Bone marrow (tissue), 2 donors: ENCODE measurements around the gene CYB5A.
"Not testable (repeated sequence)": the region's sequence is repeated elsewhere in the genome, so short reads cannot be mapped to it uniquely, and the experiment has no call there.

Experiments
- DNase-seq, 2 donors: peaks; one replicate each; lab custom pipeline; 2025; lab: John Stamatoyannopoulos, UW

The CYB5A gene

DNA sequence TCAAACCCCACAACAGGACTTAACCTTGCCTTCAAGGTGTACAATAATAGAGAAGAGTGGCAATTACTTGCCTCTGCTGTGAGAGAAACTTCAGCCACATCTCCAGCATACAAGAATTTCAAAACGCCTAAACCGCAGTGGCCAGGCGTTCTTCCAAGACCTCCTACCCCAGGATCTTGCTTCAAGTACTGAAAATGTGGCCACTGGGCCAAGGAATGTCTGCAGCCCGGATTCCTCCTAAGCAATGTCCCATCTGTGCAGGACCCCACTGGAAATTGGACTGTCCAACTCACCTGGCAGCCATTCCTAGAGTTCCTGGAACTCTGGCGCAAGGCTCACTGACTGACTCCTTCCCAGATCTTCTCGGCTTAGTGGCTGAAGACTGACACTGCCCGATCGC, 2.8 kb upstream of the CYB5A start:
- DNase-seq, result no peak

- DNase-seq, result not testable (repeated sequence)
These were observed 1.2 kb upstream of the CYB5A start for GRCh38 chr18:74292982-74293381.

GRCh38 chr18:74292541-74292858, 737 bp upstream of the CYB5A start:
- no peak for DNase-seq

DNA sequence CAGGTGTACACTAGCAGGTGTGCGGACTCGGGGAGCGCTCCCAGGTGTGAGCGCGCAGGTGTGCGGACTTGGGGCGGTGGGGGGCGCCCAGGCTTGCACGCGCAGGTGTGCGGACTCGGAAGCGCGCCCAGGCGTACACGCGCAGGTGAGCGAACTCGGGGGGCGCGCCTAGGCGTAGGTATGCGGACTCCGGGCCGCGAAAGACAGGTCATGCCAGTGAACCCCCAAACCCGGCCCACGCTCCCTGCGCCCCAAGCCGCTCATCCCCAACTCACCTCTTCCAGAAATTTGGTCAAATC, 342 bp downstream of the CYB5A start:
- DNase-seq, result no peak

DNA sequence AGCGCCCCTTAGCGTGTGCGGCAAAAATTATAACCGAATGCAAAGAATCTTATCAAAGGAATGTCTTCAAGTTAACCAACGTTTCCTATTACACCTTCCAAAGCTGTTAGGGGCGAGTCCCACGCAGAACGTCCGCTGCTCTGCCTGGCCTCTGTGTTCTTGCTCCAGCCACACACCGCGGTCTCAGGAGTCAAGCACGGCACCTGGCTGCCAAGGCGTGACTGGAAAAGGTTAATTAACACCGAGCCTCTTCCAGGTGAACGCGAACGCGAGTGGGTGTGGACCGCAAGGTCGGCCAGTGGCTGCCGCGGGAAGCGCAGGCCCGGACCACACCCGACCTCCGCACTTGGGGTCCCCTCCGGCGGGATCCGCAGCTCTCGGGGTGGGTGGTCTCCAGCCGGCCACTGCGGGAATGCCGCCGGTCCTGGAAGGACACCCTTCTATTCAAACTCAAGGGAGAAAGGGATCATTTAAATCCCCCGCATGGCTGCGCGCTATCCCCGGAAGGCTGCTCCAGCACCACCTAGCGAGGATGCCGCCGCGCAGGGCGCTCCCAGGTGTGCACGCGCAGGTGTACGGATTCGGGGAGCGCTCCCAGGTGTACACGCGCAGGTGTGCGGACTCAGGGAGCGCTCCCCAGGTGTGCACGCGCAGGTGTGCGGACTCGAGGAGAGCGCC, 830 bp downstream of the CYB5A start:
- DNase-seq, result no peak

- no peak for DNase-seq
These were observed 1.7 kb downstream of the CYB5A start for GRCh38 chr18:74290021-74290420.

GRCh38 chr18:74289137-74289536, 2.6 kb downstream of the CYB5A start:
- DNase-seq, result peak in 1 of 2 donors; percentile 24

DNA sequence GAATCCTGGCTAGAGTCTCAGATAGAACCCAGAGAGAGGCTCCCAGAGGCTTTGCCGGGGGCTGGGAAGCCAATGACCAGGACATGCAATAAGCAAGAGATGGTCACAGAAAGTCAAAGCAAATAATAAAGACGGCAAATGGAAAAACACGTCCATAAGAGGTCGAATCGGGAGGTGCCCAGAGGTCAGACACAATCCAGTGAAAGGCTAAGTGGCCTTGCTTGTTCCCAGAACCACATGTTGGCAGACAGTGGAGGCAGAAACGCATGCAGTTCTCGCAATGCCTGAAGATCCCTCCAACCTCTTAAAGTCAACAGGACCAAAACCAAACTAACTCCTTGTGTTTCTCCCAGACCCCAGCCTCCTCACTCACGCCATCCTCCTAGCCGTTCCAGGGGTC, 3.0 kb downstream of the CYB5A start:
- DNase-seq, result no peak

DNA sequence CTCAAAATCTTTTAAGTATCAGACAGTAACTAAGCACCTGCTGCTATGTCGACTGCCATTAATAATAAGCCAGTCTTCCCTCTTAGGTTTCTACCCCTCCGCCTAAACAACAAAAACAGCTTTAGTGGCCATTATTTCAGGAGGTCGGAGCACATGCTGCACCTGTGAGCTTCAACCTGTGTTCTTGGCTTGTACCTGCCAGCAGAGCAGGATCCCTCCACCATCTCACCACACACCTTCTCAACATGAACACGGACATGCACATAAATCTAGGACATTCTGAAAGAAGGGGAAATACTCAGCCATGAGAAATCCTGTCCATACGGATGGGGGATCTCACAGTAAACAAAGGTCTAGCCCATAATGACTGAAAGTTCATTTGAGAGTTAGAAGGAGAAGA, 3.7 kb downstream of the CYB5A start:
- DNase-seq, result no peak

- no peak for DNase-seq
These were observed 4.9 kb downstream of the CYB5A start for GRCh38 chr18:74286856-74287255.

- DNase-seq, result no peak
These were observed 5.5 kb downstream of the CYB5A start for GRCh38 chr18:74286106-74286855.

DNA sequence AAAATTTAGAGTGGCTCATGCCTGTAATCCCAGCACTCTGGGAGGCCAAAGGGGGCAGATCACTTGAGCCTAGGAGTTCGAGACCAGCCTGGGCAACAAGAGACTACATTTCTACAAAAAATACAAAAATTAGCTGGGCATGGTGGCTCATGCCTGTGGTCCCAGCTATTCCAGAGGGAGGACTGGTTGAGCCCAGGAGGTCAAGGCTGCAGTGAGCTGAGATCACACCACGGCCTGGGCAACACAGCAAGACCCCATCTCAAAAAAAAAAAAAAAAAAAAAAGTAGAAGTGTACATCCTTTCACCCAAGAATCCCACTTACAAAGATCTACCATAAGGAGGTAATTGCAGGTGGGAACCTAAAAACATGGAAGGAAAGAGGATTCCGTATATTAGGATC, 6.2 kb downstream of the CYB5A start:
- not testable (repeated sequence) for DNase-seq

GRCh38 chr18:74284980-74285355, 6.8 kb downstream of the CYB5A start:
- DNase-seq, result no peak

GRCh38 chr18:74284191-74284979, 7.4 kb downstream of the CYB5A start:
- no peak for DNase-seq

DNA sequence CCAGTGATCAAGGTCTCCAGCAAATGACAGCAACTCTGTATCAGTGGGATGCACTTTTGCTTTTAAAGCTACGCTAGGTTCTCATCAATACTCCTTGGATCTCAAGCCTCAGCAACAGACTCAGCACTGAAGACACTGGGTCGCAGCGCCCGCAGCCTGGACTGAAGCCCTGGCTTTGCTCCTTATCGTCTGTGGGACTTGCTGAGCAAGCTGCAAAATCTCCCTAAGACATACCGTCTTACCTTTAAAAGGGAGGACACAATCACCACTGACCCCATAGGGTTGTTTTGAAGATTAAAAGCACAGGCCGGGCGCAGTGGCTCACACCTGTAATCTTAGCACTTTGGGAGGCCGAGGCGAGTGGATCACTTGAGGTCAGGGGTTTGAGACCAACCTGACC, 8.1 kb downstream of the CYB5A start:
- no peak for DNase-seq

DNA sequence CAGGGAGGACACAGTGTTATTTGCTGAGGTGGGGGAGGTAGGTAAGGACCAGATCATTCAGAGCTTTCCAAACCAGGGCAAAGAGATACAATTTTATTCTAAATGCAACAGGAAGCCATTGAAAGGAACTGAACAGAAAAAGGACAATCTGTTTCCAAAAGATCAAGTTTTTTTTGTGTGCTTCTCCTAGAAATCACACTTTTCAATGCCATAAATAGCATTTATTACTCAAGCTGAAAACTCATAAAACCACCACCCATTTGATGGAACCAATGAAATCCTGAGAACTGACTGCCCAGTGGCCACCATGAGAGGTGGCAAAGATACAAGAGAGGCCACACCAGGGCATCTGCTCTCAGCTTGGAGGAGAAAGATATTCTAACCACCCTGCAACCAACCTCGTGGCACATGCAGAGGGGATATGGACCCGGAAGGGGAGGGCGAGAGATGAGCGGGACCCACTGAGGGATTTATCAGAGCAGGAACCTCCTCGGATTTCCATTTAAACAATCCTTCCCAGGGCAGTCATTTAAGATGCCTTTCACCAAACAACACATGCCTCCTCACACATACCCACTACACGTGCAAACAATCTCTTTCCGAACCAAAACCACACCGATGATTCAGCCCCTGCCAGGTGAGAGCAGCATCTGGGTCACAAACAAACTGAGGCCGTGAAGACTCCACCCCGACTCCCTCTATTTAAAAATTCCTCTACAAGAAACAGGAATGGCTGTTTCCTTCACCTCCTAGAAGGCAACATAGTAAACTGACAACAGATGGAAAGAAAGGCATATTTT, 8.8 kb downstream of the CYB5A start:
- DNase-seq, result no peak

DNA sequence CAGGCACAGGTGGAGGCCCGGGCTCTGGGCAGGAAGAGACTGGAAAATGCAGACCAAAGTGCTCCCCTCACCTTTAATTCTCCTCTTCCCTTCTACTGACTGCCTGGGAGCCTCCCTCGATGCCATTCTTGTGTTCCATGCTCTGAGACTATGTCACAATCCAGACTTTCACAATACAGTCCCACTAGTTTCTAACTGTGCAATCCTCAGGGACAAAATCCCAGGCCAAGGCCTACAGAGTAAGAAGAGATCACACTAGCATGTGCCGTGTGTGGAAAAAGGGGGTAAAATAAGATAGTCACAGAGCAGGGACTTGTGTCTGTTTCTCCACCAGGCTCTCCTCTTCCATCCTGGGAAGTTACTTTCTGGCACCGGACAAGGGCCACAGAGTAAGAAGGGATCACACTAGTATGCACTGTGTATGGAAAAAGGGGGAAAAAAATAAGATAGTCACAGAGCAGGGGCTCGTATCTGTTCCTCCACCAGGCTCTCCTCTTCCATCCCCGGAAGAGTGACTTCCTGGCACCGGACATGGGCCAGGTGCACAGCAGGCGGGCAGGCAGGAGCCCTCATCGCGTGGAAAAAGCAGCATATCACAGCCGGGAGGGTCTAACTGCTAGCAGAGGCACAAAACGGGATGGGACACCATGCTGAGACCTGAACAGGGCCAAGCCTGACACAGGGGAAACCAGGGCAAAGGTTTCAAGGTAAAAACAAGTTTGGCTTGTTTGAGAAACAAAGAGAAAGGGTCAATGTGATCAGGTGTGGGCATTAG, 9.6 kb downstream of the CYB5A start:
- peak in 1 of 2 donors; percentile 0 for DNase-seq

DNA sequence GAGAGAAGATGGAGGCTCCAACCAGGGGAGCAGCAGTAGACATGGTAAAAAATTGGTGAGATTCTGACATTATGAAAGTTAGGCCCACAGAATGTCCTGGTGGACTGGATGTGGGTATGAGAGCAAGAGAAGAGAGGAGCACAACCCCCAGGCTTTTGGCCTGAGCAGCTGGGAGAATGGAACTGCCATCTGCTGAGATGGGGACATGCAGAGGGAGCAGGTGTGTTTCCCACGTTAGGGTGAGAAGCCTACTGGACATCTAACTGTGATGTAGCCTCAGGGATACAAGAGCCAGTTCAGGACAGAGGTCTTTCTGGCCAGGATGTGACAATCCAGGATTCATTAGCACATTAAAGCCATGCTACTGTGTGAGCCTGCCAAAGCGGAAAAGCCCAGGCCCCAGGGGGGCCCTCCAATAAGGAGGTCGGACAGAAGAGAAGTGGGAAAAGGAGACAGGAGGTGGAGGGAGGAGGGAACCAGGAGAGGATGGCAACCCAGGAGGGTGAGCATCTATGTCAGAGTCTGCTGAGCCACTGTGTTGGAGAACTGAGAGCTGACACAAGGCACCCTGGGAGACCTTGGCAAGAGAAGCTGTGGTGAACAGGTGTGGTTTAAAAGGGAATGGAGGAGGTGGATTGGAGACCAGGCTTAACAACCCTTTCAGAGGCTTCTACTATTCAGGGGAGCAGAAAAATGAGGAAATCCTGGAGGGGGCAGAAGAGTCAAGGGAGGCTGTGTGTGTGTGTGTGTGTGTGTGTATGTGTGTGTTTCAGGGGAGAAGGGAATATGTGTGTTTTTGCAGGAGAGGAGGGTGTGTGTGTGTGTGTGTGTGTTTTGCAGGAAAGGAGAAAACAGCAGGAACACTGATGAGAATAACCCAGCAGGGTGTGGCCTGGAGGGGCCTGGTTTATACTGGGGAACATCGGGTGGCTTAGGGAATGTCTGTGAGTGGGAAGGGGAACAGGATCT, 10.5 kb downstream of the CYB5A start:
- no peak for DNase-seq

DNA sequence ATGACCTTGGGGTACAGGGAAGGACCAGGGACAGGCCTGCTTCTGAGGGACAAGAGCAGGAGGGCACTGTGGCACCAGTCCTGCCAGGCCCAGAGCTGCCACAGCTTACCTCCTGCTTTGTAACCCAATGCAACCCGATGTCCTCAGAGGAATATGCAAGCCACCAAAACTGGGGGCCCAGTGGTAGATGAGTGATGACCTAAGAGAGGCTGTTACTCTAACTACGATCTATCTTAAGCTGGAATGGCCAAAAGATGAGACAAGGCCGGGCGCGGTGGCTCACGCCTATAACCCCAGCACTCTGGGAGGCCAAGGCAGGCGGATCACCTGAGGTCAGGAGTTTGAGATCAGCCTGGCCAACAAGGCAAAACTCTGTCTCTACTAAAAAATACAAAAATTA, 12.8 kb downstream of the CYB5A start:
- no peak for DNase-seq

GRCh38 chr18:74278058-74278457, 13.7 kb downstream of the CYB5A start:
- no peak for DNase-seq

GRCh38 chr18:74277296-74277695, 14.5 kb downstream of the CYB5A start:
- no peak for DNase-seq
